Endothelial cell of umbilical vein (primary cell): ENCODE results near the gene RNPEP. TPM values are rescaled to one million over a fixed set of nuclear protein-coding genes. Genes with fewer than 3 reads are reported as not detected.
"Not testable (repeated sequence)": the region's sequence is repeated elsewhere in the genome, so short reads cannot be mapped to it uniquely, and the experiment has no call there.

Source experiments
- BruUV-seq: library from RNA; stranded (reverse); fragments of 400-500 nt; replicated peaks from 2 replicates; lab custom pipeline; 2021; lab: Mats Ljungman, UMichigan
- CTCF ChIA-PET: fragments of 300-600, 350-600 bp; sonication (Branson Sonifier 250); formaldehyde crosslinking; loops from one replicate; lab custom pipeline; 2021; ENCODE audit warnings: antibody characterized with exemption, inconsistent platforms; lab: Charles Lee
- POLR2A ChIA-PET: fragments of 300-600, 350-600 bp; sonication (Branson Sonifier 250); formaldehyde crosslinking; loops from one replicate; lab custom pipeline; 2021; ENCODE audit warnings: antibody characterized with exemption, inconsistent platforms; lab: Charles Lee
- DNase-seq: peaks from one replicate; pipeline ENCODE4 v3.0.0-alpha.2; 2011; ENCODE audit warnings: low read depth, low spot score
- FAIRE-seq: peaks from 2 replicates; lab custom pipeline; 2011; peaks lifted over from hg19 to GRCh38; lab: Jason Lieb, UNC
- H2AFZ ChIP-seq: 2 replicates; pipeline ENCODE4 v1.6.0; 2012; ENCODE audit warnings: low read depth, low read length, control low read depth, inconsistent platforms
- H3K27ac ChIP-seq: 2 replicates; pipeline ENCODE4 v1.5.1; 2011; ENCODE audit warnings: low read depth, mild to moderate bottlenecking, control low read depth, low read length, moderate library complexity; ENCODE audit not compliant: insufficient read depth
- H3K27me3 ChIP-seq, 2 experiments: 2 replicates each; pipeline versions ENCODE4 v1.6.0 to v1.6.1; 2011; ENCODE audit warnings: low read length in 2 of 2, mixed read lengths in 1 of 2; ENCODE audit not compliant: control insufficient read depth in 2 of 2, insufficient read depth in 2 of 2
- H3K36me3 ChIP-seq, 2 experiments: 2 replicates in 1 of 2; 3 replicates in 1 of 2; pipeline ENCODE4 v1.5.1; 2011; ENCODE audit warnings: low read length in 2 of 2, mild to moderate bottlenecking in 1 of 2, moderate library complexity in 1 of 2; ENCODE audit not compliant: control insufficient read depth in 2 of 2, insufficient read depth in 2 of 2; ENCODE audit errors: extremely low read depth in 1 of 2
- H3K4me1 ChIP-seq: 3 replicates; pipeline ENCODE4 v1.5.1; 2011; ENCODE audit warnings: mild to moderate bottlenecking, low read length; ENCODE audit not compliant: control insufficient read depth, insufficient read depth; ENCODE audit errors: extremely low read depth
- H3K4me2 ChIP-seq: 2 replicates; pipeline ENCODE4 v1.6.1; 2011; ENCODE audit warnings: low read length, control low read depth, mixed read lengths; ENCODE audit not compliant: insufficient read depth
- H3K4me3 ChIP-seq, 3 experiments: fragments of 200-600 bp in 1 of 3; sonication (generic), shearing (Covaris generic) in 1 of 3; replicated peaks in 1 of 3; 2 replicates each; pipeline ENCODE4 v1.5.1; 2011 to 2016; ENCODE audit warnings: control low read depth in 3 of 3, low read length in 3 of 3, mild to moderate bottlenecking in 2 of 3, inconsistent platforms in 1 of 3, low read depth in 1 of 3, moderate library complexity in 1 of 3; ENCODE audit not compliant: insufficient read depth in 1 of 3
- H3K79me2 ChIP-seq: 2 replicates; pipeline ENCODE4 v1.6.0; 2012; ENCODE audit warnings: low read length, inconsistent platforms; ENCODE audit not compliant: control insufficient read depth, insufficient read depth
- H3K9ac ChIP-seq: replicated peaks from 2 replicates; pipeline ENCODE3; 2011; ENCODE audit warnings: low read length, control low read depth; ENCODE audit not compliant: insufficient read depth; ENCODE audit errors: extremely low read depth
- H3K9me1 ChIP-seq: replicated peaks from 3 replicates; pipeline ENCODE4 v1.6.0; 2011; ENCODE audit warnings: mild to moderate bottlenecking, low read length; ENCODE audit not compliant: control insufficient read depth, insufficient read depth; ENCODE audit errors: extremely low read depth
- H3K9me3 ChIP-seq: replicated peaks from 2 replicates; pipeline ENCODE4 v1.5.1; 2012; ENCODE audit warnings: low read length, inconsistent platforms; ENCODE audit not compliant: control insufficient read depth, insufficient read depth
- H4K20me1 ChIP-seq: replicated peaks from 2 replicates; pipeline ENCODE3; 2011; ENCODE audit warnings: mild to moderate bottlenecking, low read length; ENCODE audit not compliant: control insufficient read depth, insufficient read depth; ENCODE audit errors: extremely low read depth
- EZH2 ChIP-seq: IDR thresholded peaks from 2 replicates; pipeline ENCODE4 v1.6.1; 2012; ENCODE audit warnings: borderline replicate concordance, low read depth, mild to moderate bottlenecking, moderate library complexity, low read length, inconsistent platforms; ENCODE audit not compliant: severe bottlenecking
- FOS ChIP-seq: IDR thresholded peaks from 2 replicates; pipeline ENCODE4 v1.6.1; 2011; ENCODE audit warnings: mild to moderate bottlenecking, low read length, moderate library complexity, borderline replicate concordance; ENCODE audit not compliant: insufficient read depth
- GATA2 ChIP-seq: IDR thresholded peaks from 2 replicates; pipeline ENCODE4 v1.7.0; 2011; ENCODE audit warnings: low read depth, mild to moderate bottlenecking, moderate library complexity, mixed read lengths, low read length; ENCODE audit not compliant: insufficient read length, insufficient read depth
- JUN ChIP-seq: IDR thresholded peaks from 2 replicates; pipeline ENCODE4 v1.6.1; 2011; ENCODE audit warnings: borderline replicate concordance, low read depth; ENCODE audit not compliant: insufficient read length, insufficient read depth
- MYC ChIP-seq: IDR thresholded peaks from one replicate; pipeline ENCODE4 v1.6.1; 2011; ENCODE audit warnings: mild to moderate bottlenecking, low read depth, low read length
- POLR2A ChIP-seq: IDR thresholded peaks from 2 replicates; pipeline ENCODE4 v1.6.1; 2012; ENCODE audit warnings: low read depth, mild to moderate bottlenecking, control low read depth, low read length
- POLR2AphosphoS5 ChIP-seq: IDR thresholded peaks from 2 replicates; pipeline ENCODE4 v1.6.1; 2012; ENCODE audit warnings: low read depth, mild to moderate bottlenecking, control low read depth, low read length, moderate library complexity; ENCODE audit not compliant: insufficient read depth
- dilution Hi-C: fragments of 300-500 bp; cut with MboI; formaldehyde crosslinking; loops from one replicate; pipeline ENCODE4 v1.15.0; 2019; ENCODE audit warnings: low sequenced_read_pairs; ENCODE audit not compliant: extremely low pct_ligation_motif_present
- intact Hi-C: fragments of 100-400 bp; cut with micrococcal nuclease; formaldehyde crosslinking; loops from one replicate; pipeline ENCODE4 v1.10.0; 2022
- polyA plus RNA-seq, 4 experiments: library from polyadenylated mRNA; depleted of rRNA in 3 of 4; stranded (reverse) in 3 of 4; unstranded in 1 of 4; fragments of >200 nt; gene quantifications; 2 replicates each; pipeline versions ENCODE4 v1.2.1 to v1.2.3, GENCODE V29; 2011 to 2012; ENCODE audit warnings: missing spikeins in 1 of 4
- total RNA-seq: library from RNA; stranded (reverse); gene quantifications from 2 replicates; pipeline ENCODE4 v1.2.3, GENCODE V29; 2021
- TF ChIP-seq, protein P1 (sequence below), 2 donors: IDR thresholded peaks; 1 replicate in 1 of 2; 2 replicates in 1 of 2; pipeline ENCODE4 v1.5.1; 2011; ENCODE audit warnings: low read length in 2 of 2, mild to moderate bottlenecking in 2 of 2, moderate library complexity in 2 of 2, control low read depth in 1 of 2, inconsistent platforms in 1 of 2, low read depth in 1 of 2; ENCODE audit not compliant: insufficient read depth in 1 of 2; ENCODE audit errors: extremely low read depth in 1 of 2
- TF ChIP-seq, protein P2 (sequence below): IDR thresholded peaks from 2 replicates; pipeline ENCODE4 v1.6.1; 2011; ENCODE audit not compliant: insufficient read depth, insufficient read length

Gene RNPEP
- total and polyA plus RNA-seq, 2 donors (not counting 3 experiments of a cell fraction or from before 2014, with no cell fraction given): 56.1 to 73.5 TPM

DNA sequence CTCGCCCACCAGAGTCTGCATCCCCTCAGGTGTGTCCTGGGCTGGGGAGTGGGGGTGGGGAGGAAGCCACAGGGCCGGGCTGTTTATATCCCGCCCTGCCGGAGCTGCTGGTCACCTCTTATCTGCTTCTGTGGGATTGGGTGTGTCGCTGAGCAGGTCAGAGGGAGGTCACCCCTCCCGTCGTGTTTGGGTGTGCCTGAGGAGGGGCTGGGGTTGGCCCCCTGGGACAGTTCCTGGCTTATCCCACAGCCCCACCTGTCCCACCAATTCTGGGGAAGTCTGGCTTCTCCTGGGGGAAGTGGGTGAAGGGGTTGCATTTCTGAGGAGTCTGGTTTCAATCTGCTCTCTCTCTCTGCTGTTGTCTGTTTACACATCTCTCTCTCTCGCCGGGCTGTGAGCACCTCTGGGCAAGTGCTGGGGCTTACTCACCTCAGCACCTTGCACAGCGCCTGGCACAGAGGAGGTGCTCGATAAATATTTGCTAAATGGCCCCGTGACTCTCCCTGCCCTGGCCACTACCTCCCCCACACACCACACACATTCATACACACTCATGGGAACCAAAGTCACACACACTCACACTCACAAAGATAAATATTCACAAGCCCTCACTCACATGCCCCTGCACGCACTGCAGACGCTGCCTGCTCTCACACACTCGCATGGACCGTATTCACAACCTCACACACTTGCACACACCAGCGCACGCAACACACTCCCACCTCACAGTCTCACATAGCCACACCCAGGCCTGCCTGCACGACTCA, 36.2 kb downstream of the RNPEP start:
- H4K20me1 ChIP-seq: no peaks in the 10 kb centered on the region
- H3K36me3 ChIP-seq: no peaks in the 10 kb centered on the region
- POLR2A ChIA-PET: no interaction called here
- CTCF ChIA-PET: no interaction called here
- no peaks in the 10 kb centered on the region for H3K9me1 ChIP-seq
- dilution Hi-C loops: no loop called here
- H3K9ac ChIP-seq: no peak overlapping the region
- no peak overlapping the region for H2AFZ ChIP-seq
- FAIRE-seq (no peak), DNase-seq (no peak)
- no peaks in the 10 kb centered on the region for H3K4me1 ChIP-seq
- H3K9me3 ChIP-seq: no peaks in the 10 kb centered on the region
- peaks cover 5 to 12% of the 10 kb centered on the region in 2 experiments for H3K27me3 ChIP-seq
- no peaks in the 10 kb centered on the region for H3K79me2 ChIP-seq
- TF ChIP-seq EZH2 (no peak), MYC (no peak), POLR2A (no peak), GATA2 (no peak), POLR2AphosphoS5 (no peak), FOS (no peak), JUN (no peak)
- TF ChIP-seq, protein P1, sequence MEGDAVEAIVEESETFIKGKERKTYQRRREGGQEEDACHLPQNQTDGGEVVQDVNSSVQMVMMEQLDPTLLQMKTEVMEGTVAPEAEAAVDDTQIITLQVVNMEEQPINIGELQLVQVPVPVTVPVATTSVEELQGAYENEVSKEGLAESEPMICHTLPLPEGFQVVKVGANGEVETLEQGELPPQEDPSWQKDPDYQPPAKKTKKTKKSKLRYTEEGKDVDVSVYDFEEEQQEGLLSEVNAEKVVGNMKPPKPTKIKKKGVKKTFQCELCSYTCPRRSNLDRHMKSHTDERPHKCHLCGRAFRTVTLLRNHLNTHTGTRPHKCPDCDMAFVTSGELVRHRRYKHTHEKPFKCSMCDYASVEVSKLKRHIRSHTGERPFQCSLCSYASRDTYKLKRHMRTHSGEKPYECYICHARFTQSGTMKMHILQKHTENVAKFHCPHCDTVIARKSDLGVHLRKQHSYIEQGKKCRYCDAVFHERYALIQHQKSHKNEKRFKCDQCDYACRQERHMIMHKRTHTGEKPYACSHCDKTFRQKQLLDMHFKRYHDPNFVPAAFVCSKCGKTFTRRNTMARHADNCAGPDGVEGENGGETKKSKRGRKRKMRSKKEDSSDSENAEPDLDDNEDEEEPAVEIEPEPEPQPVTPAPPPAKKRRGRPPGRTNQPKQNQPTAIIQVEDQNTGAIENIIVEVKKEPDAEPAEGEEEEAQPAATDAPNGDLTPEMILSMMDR (IDR thresholded peaks at IDR 0.05; ENCODE audit: extremely low read depth in 1 of 2, insufficient read depth in 1 of 2, low read depth in 1 of 2, low read length in 2 of 2): no peak
- TF ChIP-seq, protein P2, sequence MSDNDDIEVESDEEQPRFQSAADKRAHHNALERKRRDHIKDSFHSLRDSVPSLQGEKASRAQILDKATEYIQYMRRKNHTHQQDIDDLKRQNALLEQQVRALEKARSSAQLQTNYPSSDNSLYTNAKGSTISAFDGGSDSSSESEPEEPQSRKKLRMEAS: no peak
- no peak overlapping the region for H3K4me3 ChIP-seq
- no peak overlapping the region for H3K4me2 ChIP-seq
- H3K27ac ChIP-seq: no peak overlapping the region
- no TSS peak for BruUV-seq
- intact Hi-C loops: no loop called here

DNA sequence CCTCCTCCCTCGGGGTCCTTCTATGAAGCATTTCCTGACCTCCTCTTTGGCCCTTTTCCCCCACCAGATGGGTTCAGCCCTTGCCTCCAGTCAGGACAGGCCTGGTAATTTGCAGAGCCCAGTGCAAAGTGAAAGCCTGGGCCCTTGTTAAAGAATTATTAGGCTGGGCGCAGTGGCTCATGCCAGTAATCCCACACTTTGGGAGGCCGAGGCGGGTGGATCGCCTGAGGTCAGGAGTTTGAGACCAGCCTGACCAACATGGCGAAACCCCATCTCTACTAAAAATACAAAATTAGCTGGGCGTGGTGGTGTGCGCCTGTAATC, 36.7 kb downstream of the RNPEP start:
- DNase-seq, H3K9me3 ChIP-seq, H4K20me1 ChIP-seq, H3K9me1 ChIP-seq, intact Hi-C loops, H3K4me2 ChIP-seq, CTCF ChIA-PET, FAIRE-seq, H3K36me3 ChIP-seq, H3K4me3 ChIP-seq, H3K9ac ChIP-seq, dilution Hi-C loops, H3K27ac ChIP-seq, H2AFZ ChIP-seq, POLR2A ChIA-PET, H3K79me2 ChIP-seq, BruUV-seq, H3K4me1 ChIP-seq: not testable (repeated sequence)
- H3K27me3 ChIP-seq: peaks cover 5 to 12% of the 10 kb centered on the region in 2 experiments
